ENCODE results near the gene CDC5L.

The CDC5L gene

DNA sequence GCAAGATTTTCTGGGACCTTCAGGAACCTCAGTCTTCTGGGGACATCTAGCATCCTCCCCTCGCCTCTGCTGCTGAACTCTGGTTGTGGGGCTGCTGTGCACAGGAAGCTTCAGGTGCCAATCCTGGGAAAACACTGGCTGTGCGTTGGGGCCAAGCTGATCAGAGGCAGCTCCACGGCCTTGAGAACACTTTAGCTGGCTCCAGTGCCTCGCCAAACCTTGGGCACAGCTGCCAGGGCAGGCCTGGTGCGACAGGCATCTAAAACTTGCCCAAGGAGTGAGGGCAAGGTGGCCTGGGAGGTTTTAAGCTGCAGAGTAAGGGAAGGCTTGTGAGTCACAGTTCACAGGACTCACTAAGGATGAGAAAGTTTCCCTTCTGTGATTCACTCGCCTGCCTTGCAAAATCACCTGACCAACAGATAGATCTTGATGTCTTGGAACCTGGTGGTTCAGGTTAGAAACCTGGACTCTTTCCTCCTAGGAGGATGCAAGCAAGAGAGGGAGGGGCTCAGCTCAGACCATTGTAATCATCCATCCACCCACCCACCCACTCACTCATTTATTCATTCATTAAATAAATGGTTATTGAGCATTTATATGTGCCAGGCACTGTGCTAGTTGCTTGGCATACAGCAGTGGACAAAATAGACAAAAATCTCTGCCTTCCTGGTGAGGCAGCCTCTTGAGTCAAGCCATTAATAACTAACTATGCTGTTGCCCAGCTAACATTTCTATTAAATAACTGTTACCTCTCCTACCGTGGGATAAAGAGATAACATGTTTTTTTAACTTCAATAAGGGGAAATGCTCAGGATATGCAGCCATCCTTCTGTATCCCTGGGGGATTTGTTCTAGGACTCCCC is 47.5 kb upstream of the CDC5L start:
- Histone ChIP-seq H2AFZ (ENCODE audit: low read length) (no peak overlapping the region), H3F3A (ENCODE audit: low read depth) (no peaks in the 10 kb centered on the region), H3K9me2 (replicated peaks; ENCODE audit: low read depth, low read length) (no peaks in the 10 kb centered on the region), H3K4me3 (ENCODE audit: low read length, poor library complexity, severe bottlenecking) (no peak overlapping the region), H3K79me2 (ENCODE audit: insufficient read depth, low read length) (no peaks in the 10 kb centered on the region), H3K36me3 (ENCODE audit: insufficient read depth, low read length) (no peaks in the 10 kb centered on the region), H3K9me3 (ENCODE audit: insufficient read depth, low read depth, low read length) (no peaks in the 10 kb centered on the region), H3K4me1 (ENCODE audit: insufficient read depth, low read length, poor library complexity, severe bottlenecking) (no peaks in the 10 kb centered on the region), H3K9ac (ENCODE audit: low read depth, low read length, poor library complexity, severe bottlenecking) (no peak overlapping the region), H4K20me1 (ENCODE audit: insufficient read depth, low read length, poor library complexity, severe bottlenecking) (no peaks in the 10 kb centered on the region), H3K4me2 (ENCODE audit: low read depth, low read length, poor library complexity, severe bottlenecking) (no peak overlapping the region), H3K27me3 (ENCODE audit: insufficient read depth, low read length, poor library complexity, severe bottlenecking) (peaks cover 5% of the 10 kb centered on the region)
- TF ChIP-seq, protein P1, sequence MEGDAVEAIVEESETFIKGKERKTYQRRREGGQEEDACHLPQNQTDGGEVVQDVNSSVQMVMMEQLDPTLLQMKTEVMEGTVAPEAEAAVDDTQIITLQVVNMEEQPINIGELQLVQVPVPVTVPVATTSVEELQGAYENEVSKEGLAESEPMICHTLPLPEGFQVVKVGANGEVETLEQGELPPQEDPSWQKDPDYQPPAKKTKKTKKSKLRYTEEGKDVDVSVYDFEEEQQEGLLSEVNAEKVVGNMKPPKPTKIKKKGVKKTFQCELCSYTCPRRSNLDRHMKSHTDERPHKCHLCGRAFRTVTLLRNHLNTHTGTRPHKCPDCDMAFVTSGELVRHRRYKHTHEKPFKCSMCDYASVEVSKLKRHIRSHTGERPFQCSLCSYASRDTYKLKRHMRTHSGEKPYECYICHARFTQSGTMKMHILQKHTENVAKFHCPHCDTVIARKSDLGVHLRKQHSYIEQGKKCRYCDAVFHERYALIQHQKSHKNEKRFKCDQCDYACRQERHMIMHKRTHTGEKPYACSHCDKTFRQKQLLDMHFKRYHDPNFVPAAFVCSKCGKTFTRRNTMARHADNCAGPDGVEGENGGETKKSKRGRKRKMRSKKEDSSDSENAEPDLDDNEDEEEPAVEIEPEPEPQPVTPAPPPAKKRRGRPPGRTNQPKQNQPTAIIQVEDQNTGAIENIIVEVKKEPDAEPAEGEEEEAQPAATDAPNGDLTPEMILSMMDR (conservative IDR thresholded peaks at IDR 0.05; ENCODE audit: low read length), result no peak
- no peak for TF ChIP-seq EZH2phosphoT487 (IDR thresholded peaks at IDR 0.05; ENCODE audit: borderline replicate concordance)

DNA sequence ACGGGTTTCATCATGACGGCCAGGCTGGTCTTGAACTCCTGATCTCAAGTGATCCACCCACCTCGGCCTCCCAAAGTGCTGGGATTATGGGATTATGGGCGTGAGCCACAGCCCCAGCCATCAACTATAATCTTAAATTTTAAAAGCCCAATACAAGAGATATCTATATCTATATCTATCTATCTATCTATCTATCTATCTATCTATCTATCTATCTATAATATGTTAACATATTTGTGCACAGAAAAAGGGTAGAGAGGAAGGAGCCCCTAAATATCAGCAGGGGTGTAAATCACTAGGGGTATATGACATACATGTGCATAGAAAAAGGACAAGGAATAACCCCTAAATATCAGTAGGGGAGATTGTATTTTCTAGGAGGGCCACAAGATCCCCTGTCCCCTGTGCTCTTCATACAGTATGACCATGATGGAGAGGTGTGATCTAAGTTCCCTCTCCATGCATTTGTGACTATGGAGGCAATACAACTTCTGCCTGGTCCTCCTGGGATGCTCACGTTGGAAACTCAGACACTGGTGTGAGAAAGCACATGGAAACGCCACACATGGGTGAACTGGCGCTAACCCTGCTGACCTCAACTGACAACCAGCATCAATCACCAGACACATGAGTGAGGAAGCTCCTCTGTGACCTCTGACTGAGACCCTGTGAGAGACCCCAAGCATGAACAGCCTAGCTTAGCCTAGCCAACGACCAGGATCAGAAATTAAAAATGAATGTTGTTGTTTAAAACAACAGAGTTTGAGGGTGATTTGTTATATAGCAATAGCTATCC is 46.2 kb upstream of the CDC5L start:
- H3K9ac ChIP-seq (ENCODE audit: low read depth, low read length, poor library complexity, severe bottlenecking), result no peak overlapping the region
- no peak for TF ChIP-seq EZH2phosphoT487 (IDR thresholded peaks at IDR 0.05; ENCODE audit: borderline replicate concordance)
- TF ChIP-seq, protein P1 (conservative IDR thresholded peaks at IDR 0.05; ENCODE audit: low read length), result no peak
- H3K9me3 ChIP-seq (ENCODE audit: insufficient read depth, low read depth, low read length), result no peaks in the 10 kb centered on the region
- H3K4me3 ChIP-seq (ENCODE audit: low read length, poor library complexity, severe bottlenecking), result no peak overlapping the region
- no peak overlapping the region for H3K4me2 ChIP-seq (ENCODE audit: low read depth, low read length, poor library complexity, severe bottlenecking)
- H3K27me3 ChIP-seq (ENCODE audit: insufficient read depth, low read length, poor library complexity, severe bottlenecking), result peaks cover 5% of the 10 kb centered on the region
- H3K36me3 ChIP-seq (ENCODE audit: insufficient read depth, low read length), result no peaks in the 10 kb centered on the region
- H2AFZ ChIP-seq (ENCODE audit: low read length), result no peak overlapping the region
- no peaks in the 10 kb centered on the region for H4K20me1 ChIP-seq (ENCODE audit: insufficient read depth, low read length, poor library complexity, severe bottlenecking)
- H3K9me2 ChIP-seq (replicated peaks; ENCODE audit: low read depth, low read length), result no peaks in the 10 kb centered on the region
- no peaks in the 10 kb centered on the region for H3K4me1 ChIP-seq (ENCODE audit: insufficient read depth, low read length, poor library complexity, severe bottlenecking)
- H3K79me2 ChIP-seq (ENCODE audit: insufficient read depth, low read length), result no peaks in the 10 kb centered on the region
- no peaks in the 10 kb centered on the region for H3F3A ChIP-seq (ENCODE audit: low read depth)

DNA sequence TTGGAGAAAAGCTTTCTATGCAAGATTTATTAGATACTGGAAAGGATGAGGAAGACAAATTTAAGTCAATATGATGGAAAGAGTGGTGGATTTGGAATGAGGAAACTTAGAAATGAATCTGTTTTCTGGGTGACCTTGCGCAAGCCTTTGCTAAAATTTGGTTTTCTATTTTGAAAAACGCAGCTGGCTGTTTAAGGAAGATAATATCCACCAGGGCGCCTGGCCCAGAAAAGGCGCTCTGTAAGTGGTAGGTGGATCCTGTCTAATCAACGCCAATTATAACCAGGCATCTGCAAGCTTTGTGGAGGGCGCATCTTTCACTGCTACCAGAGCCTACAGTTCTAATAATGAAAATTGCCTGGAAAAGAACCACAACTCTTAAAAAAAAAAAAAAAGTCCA is 45.5 kb upstream of the CDC5L start:
- Histone ChIP-seq H3K27me3 (ENCODE audit: insufficient read depth, low read length, poor library complexity, severe bottlenecking) (peaks cover 5% of the 10 kb centered on the region), H3K4me1 (ENCODE audit: insufficient read depth, low read length, poor library complexity, severe bottlenecking) (no peaks in the 10 kb centered on the region), H3F3A (ENCODE audit: low read depth) (no peaks in the 10 kb centered on the region), H3K9ac (ENCODE audit: low read depth, low read length, poor library complexity, severe bottlenecking) (no peak overlapping the region), H3K4me2 (ENCODE audit: low read depth, low read length, poor library complexity, severe bottlenecking) (no peak overlapping the region), H4K20me1 (ENCODE audit: insufficient read depth, low read length, poor library complexity, severe bottlenecking) (no peaks in the 10 kb centered on the region), H3K4me3 (ENCODE audit: low read length, poor library complexity, severe bottlenecking) (no peak overlapping the region), H2AFZ (ENCODE audit: low read length) (no peak overlapping the region), H3K9me2 (replicated peaks; ENCODE audit: low read depth, low read length) (no peaks in the 10 kb centered on the region), H3K36me3 (ENCODE audit: insufficient read depth, low read length) (no peaks in the 10 kb centered on the region), H3K79me2 (ENCODE audit: insufficient read depth, low read length) (no peaks in the 10 kb centered on the region), H3K9me3 (ENCODE audit: insufficient read depth, low read depth, low read length) (no peaks in the 10 kb centered on the region)
- TF ChIP-seq, protein P1 (conservative IDR thresholded peaks at IDR 0.05; ENCODE audit: low read length), result no peak
- no peak for TF ChIP-seq EZH2phosphoT487 (IDR thresholded peaks at IDR 0.05; ENCODE audit: borderline replicate concordance)
